Measurements from ENCODE around the gene RBM23. TPM values are rescaled to one million over a fixed set of nuclear protein-coding genes. Genes with fewer than 3 reads are reported as not detected.
"Not testable (repeated sequence)": the region's sequence is repeated elsewhere in the genome, so short reads cannot be mapped to it uniquely, and the experiment has no call there.

Gene RBM23
- total RNA-seq, 4 donors from 2014 or later: 52.7 to 229 (median 102) TPM

DNA sequence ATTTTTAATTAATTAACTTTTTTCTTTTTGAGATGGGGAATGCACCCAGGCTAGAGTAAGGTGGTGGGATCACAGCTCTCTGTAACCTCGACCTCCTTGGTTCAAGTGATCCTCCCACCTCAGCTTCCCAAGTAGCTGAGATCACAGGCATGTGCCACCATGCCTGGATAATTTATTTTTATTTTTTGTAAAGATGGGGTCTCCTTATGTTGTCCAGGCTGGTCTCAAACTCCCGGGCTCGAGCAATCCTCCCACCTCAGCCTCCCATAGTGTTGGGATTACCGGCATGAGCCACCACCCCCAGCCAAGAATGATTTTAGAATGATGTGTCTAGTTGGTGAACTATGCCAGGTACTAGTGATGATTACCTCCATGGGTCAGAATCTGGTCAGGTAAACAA, 54.0 kb downstream of the RBM23 start:
- Histone ChIP-seq H3K27ac (replicated peaks in 1 of 4) (no peak overlapping the region), H3K4me3 (no peak overlapping the region), H3K9me3 (no peaks in the 10 kb centered on the region), H3K27me3 (no peaks in the 10 kb centered on the region), H3K4me1 (peaks cover 3 to 20% (median 17%) of the 10 kb centered on the region in 4 donors), H3K36me3 (no peaks in the 10 kb centered on the region)
- DNase-seq (ENCODE audit: extremely low spot score): no peak
- WGBS: 91% methylated on average over 4 of the region's 4 CpGs
- intact Hi-C loops (cut with DNase I): no loop called here
- TF ChIP-seq POLR2A (IDR thresholded peaks at IDR 0.05; ENCODE audit: low read depth) (no peak), CTCF (IDR thresholded peaks at IDR 0.05) (no peak), EP300 (IDR thresholded peaks at IDR 0.05) (no peak), POLR2AphosphoS5 (IDR thresholded peaks at IDR 0.05) (no peak)

DNA sequence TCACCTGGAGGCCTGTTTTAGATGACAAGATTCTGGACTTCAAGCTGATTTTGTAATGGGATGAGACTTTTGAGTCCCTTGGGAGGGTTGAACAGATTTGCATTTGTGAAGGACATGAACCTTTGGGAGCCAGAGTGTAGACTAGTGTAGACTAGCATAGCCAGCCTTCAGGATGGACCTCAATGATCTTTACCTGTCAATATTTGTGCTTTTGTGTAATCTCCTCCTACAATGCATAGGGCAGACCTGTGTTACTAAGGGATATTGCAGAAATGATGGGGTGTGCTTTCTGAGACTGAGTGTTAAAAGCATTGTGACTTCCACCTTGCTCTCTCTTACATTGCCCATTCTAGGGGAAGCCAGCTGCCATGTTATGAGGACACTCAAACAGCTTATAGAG, 57.3 kb downstream of the RBM23 start:
- Histone ChIP-seq H3K4me1 (peaks cover 0 to 14% (median 10%) of the 10 kb centered on the region in 4 donors), H3K4me3 (no peak overlapping the region), H3K27me3 (no peaks in the 10 kb centered on the region), H3K9me3 (no peaks in the 10 kb centered on the region), H3K27ac (replicated peaks in 1 of 4) (no peak overlapping the region), H3K36me3 (no peaks in the 10 kb centered on the region)
- intact Hi-C loops (cut with DNase I): no loop called here
- TF ChIP-seq EP300 (IDR thresholded peaks at IDR 0.05) (no peak), POLR2AphosphoS5 (IDR thresholded peaks at IDR 0.05) (no peak), CTCF (IDR thresholded peaks at IDR 0.05) (no peak), POLR2A (IDR thresholded peaks at IDR 0.05; ENCODE audit: low read depth) (no peak)
- no peak for DNase-seq (ENCODE audit: extremely low spot score)

DNA sequence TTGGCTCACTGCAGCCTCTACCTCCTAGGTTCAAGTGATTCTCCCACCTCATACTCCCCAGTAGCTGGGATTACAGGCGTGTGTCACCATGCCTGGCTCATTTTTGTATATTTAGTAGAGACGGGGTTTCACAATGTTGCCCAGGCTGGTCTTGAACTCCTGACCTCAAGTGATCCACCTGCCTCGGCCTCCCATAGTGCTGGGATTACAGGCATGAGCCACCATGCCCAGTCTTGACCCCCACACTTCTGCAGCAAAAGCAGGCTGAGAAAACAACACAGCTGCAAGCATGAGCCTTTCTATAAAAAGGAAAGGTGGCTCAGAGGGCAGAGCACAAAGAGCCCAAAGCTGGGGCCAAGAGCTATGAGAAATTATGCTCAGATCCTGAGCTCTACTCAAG, 58.6 kb downstream of the RBM23 start:
- intact Hi-C loops (cut with DNase I); H3K4me3 ChIP-seq; H3K27ac ChIP-seq (replicated peaks in 1 of 4); H3K27me3 ChIP-seq; H3K36me3 ChIP-seq; H3K4me1 ChIP-seq; DNase-seq (ENCODE audit: extremely low spot score); H3K9me3 ChIP-seq: not testable (repeated sequence)
- 89% methylated on average over 1 of the region's 3 CpGs for WGBS

DNA sequence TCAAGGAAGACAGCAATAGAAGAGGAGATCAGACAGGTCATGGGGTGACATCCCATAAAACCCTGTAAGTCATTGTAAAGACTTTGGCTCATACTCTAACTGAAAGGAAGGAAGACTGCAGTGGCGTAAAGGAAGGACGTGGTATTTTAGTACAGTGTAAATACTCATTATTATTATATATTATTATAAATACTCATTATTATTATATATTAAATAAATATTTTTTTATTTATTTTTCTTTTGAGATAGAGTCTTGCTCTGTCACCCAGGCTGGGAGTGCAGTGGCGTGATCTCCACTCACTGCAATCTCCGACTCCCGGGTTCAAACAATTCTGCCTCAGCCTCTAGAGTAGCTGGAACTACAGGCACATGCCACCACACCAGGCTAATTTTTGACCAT, 62.5 kb downstream of the RBM23 start:
- H3K4me1 ChIP-seq: peaks cover 13 to 23% (median 21%) of the 10 kb centered on the region in 4 donors
- DNase-seq (ENCODE audit: extremely low spot score): no peak
- H3K36me3 ChIP-seq: no peaks in the 10 kb centered on the region
- TF ChIP-seq EP300 (IDR thresholded peaks at IDR 0.05) (no peak), POLR2A (IDR thresholded peaks at IDR 0.05; ENCODE audit: low read depth) (no peak), POLR2AphosphoS5 (IDR thresholded peaks at IDR 0.05) (no peak), CTCF (IDR thresholded peaks at IDR 0.05) (no peak)
- no peak overlapping the region for H3K27ac ChIP-seq (replicated peaks in 1 of 4)
- no peak overlapping the region for H3K4me3 ChIP-seq
- intact Hi-C loops (cut with DNase I): loop anchor here (10.0 kb wide), 1 partner anchor 302 kb away; no protein-coding TSS in a partner anchor
- WGBS: 92% methylated on average over 5 of the region's 5 CpGs
- H3K9me3 ChIP-seq: no peaks in the 10 kb centered on the region
- no peaks in the 10 kb centered on the region for H3K27me3 ChIP-seq

GRCh38 chr14:22854963-22855724, 63.8 kb downstream of the RBM23 start:
- H3K36me3 ChIP-seq: no peaks in the 10 kb centered on the region
- intact Hi-C loops (cut with DNase I): loop anchor here (10.0 kb wide), 1 partner anchor 300 kb away; no protein-coding TSS in a partner anchor
- H3K27ac ChIP-seq (replicated peaks in 1 of 4): no peak overlapping the region
- 88% methylated on average over 8 of the region's 8 CpGs for WGBS
- no peak overlapping the region for H3K4me3 ChIP-seq
- DNase-seq (ENCODE audit: extremely low spot score): no peak
- TF ChIP-seq CTCF (IDR thresholded peaks at IDR 0.05): no peak
- TF ChIP-seq EP300 (IDR thresholded peaks at IDR 0.05): no peak
- TF ChIP-seq POLR2A (IDR thresholded peaks at IDR 0.05; ENCODE audit: low read depth): no peak
- no peak for TF ChIP-seq POLR2AphosphoS5 (IDR thresholded peaks at IDR 0.05)
- peaks cover 26 to 35% (median 33%) of the 10 kb centered on the region in 4 donors for H3K4me1 ChIP-seq
- no peaks in the 10 kb centered on the region for H3K27me3 ChIP-seq
- no peaks in the 10 kb centered on the region for H3K9me3 ChIP-seq

GRCh38 chr14:22854296-22854695, 64.7 kb downstream of the RBM23 start:
- peaks cover 34 to 44% (median 42%) of the 10 kb centered on the region in 4 donors for H3K4me1 ChIP-seq
- DNase-seq (ENCODE audit: extremely low spot score); H3K27me3 ChIP-seq; H3K9me3 ChIP-seq; H3K36me3 ChIP-seq; H3K27ac ChIP-seq (replicated peaks in 1 of 4); H3K4me3 ChIP-seq: not testable (repeated sequence)
- intact Hi-C loops (cut with DNase I): loop anchor here (10.0 kb wide), 1 partner anchor 299 kb away; no protein-coding TSS in a partner anchor
- 96% methylated on average over 11 of the region's 11 CpGs for WGBS
